ENCODE results near the gene CROCC. TPM values are rescaled to one million over a fixed set of nuclear protein-coding genes. Genes with fewer than 3 reads are reported as not detected.
"Not testable (repeated sequence)": the region's sequence is repeated elsewhere in the genome, so short reads cannot be mapped to it uniquely, and the experiment has no call there.

The CROCC gene
- total RNA-seq, 4 donors from 2014 or later = 10.2 to 73.5 (median 32.9) TPM

GRCh38 chr1:16913181-16913832 lies 8.4 kb upstream of the CROCC start:
- Histone ChIP-seq H3K27ac (peak overlapping the region; percentile 66 to 77), H3K4me3 (peak overlapping the region; percentile 40 to 74)

DNA sequence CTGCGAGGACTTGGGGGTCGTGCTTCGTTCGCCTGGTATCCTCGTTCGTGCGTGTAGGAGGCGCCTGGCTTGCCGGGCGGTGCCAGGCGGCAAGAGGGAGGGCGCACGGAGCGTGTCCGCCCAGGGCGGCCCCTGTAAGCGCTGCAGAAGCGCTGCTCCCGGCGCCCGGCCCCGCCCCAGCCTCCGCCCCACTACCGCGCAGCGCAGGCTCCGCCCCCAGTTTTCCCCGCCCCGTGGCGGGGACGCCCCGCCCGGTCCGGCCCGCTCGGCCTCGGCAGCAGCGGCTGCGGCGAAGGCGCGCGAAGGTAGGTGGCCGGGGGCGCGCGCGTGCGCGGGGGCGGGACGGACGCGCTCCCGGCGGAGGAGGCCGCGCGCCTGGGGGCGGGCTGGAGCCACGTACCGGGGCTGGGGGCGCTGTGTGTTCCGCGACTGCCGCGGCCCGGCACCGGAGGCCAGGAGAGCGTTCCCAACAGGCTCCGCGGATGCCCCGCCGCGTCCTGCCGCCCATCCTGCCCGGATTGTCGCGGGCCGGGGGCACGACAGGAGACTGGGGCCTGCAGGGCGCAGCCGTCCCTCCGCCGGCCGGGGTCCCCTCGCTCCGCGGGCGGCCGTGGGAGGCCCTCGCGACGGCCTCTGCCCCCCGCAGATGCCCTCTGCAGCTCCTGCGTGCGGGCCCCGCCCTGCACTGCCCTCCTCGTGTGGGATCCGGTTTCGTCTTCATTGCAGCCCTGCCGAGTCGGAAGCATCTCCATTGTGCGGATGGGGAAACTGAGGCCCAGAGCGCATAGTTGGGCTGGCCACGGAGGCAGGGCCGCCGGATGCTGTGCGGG lies 7.7 kb upstream of the CROCC start:
- no peaks in the 10 kb centered on the region for H3K27me3 ChIP-seq
- no peaks in the 10 kb centered on the region for H3K36me3 ChIP-seq
- peaks cover 7 to 12% of the 10 kb centered on the region in 2 donors for H3K4me1 ChIP-seq
- H3K27ac ChIP-seq = peak overlapping the region; percentile 85 to 89
- H3K4me3 ChIP-seq = peak overlapping the region; percentile 74 to 75
- TF ChIP-seq POLR2A (IDR thresholded peaks at IDR 0.05) (peak; percentile 70 to 90), CTCF (IDR thresholded peaks at IDR 0.05) (peak in 2 of 4 experiments; percentile 21 to 22)
- intact Hi-C loops (cut with DNase I; ENCODE audit: low total_unique reads) = no loop called here
- peak; percentile 92 to 97 for DNase-seq
- H3K9me3 ChIP-seq = no peaks in the 10 kb centered on the region

More at GRCh38 chr1:16913181-16913832, 8.4 kb upstream of the CROCC start:
- TF ChIP-seq CTCF (IDR thresholded peaks at IDR 0.05) = no peak
- TF ChIP-seq POLR2A (IDR thresholded peaks at IDR 0.05) = no peak
- H3K9me3 ChIP-seq = no peaks in the 10 kb centered on the region
- H3K4me1 ChIP-seq = peaks cover 7 to 12% of the 10 kb centered on the region in 2 donors
- H3K27me3 ChIP-seq = no peaks in the 10 kb centered on the region
- no peak for DNase-seq
- intact Hi-C loops (cut with DNase I; ENCODE audit: low total_unique reads) = no loop called here
- no peaks in the 10 kb centered on the region for H3K36me3 ChIP-seq

- H3K27me3 ChIP-seq; intact Hi-C loops (cut with DNase I; ENCODE audit: low total_unique reads); H3K36me3 ChIP-seq; H3K9me3 ChIP-seq; DNase-seq: not testable (repeated sequence)
- H3K4me3 ChIP-seq = peak overlapping the region; percentile 74 to 75
- H3K4me1 ChIP-seq = peaks cover 7 to 12% of the 10 kb centered on the region in 2 donors
- peak overlapping the region; percentile 85 to 89 for H3K27ac ChIP-seq
Measured at GRCh38 chr1:16914928-16915626, 6.7 kb upstream of the CROCC start.

DNA sequence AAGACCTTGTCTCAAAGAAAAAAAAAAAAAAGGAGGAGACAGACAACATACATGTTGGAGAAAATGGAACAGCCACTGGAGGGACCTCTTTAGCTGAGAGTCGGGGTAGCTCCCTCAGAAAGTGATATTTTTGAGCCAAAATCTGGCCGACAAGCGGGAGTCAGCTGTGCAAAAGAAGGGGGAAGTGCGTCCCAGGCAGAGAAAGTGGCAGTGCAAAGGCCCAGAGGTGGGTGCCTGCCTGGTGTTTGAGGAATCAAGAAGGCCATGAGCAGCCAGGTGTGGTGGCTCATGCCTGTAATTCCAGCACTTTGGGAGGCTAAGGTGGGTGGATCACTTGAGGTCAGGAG lies 6.1 kb upstream of the CROCC start:
- Histone ChIP-seq H3K27ac (no peak overlapping the region), H3K9me3 (no peaks in the 10 kb centered on the region), H3K4me3 (no peak overlapping the region), H3K27me3 (no peaks in the 10 kb centered on the region), H3K4me1 (peaks cover 7 to 12% of the 10 kb centered on the region in 2 donors), H3K36me3 (no peaks in the 10 kb centered on the region)
- TF ChIP-seq POLR2A (IDR thresholded peaks at IDR 0.05) = no peak
- no peak for TF ChIP-seq CTCF (IDR thresholded peaks at IDR 0.05)
- no peak for DNase-seq
- intact Hi-C loops (cut with DNase I; ENCODE audit: low total_unique reads) = no loop called here

DNA sequence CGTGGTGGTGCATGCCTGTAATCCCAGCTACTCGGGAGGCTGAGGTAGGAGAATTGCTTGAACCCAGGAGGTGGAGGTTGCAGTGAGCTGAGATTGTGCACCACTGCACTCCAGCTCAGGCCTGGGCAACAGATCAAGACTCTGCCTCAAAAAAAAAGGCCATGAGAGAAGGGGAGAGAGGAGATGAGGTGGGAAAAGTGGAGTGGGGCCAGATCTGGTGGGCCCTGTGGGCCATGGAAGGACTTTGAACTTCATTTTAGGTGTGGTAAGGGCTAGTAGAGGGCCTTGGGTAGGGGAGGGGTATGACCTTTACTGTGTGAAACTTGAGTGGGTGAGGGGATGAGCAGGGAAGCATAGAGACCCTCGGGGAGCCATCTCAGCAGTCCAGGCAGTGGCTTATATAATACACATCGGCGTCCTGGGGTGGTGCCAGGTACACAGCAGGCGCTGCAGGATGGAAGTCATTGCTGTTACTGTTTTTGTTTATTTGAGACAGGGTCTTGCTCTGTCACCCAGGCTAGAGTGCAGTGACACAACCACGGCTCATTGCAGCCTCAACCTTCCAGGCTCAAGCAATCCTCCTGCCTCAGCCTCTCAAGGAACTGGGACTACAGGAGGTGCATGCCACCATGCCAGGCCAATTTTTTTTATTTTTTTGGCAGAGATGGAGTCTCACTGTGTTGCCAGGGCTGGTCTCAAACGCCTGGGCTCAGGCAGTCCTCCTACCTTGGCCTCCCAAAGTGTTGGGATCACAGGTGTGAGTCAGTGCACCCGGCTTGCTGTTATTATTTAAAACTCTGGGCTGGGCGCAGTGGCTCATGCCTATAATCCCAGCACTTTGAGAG lies 5.5 kb upstream of the CROCC start:
- peaks cover 7 to 13% of the 10 kb centered on the region in 2 donors for H3K4me1 ChIP-seq
- H3K4me3 ChIP-seq; H3K27ac ChIP-seq; intact Hi-C loops (cut with DNase I; ENCODE audit: low total_unique reads); H3K9me3 ChIP-seq; DNase-seq; H3K36me3 ChIP-seq; H3K27me3 ChIP-seq: not testable (repeated sequence)

All from uterus (tissue), 4 donors.